Midbrain (tissue), 1 donor: ENCODE results near the gene WFS1.

Source experiments
- DNase-seq: peaks from one replicate; lab custom pipeline; 2025; lab: John Stamatoyannopoulos, UW

The WFS1 gene

GRCh38 chr4:6339818-6340445, 70.3 kb downstream of the WFS1 start:
- no peak for DNase-seq

GRCh38 chr4:6340446-6341015, 70.9 kb downstream of the WFS1 start:
- DNase-seq, result no peak

- DNase-seq, result peak; percentile 31
These were observed 72.0 kb downstream of the WFS1 start for GRCh38 chr4:6341696-6342095.

GRCh38 chr4:6342530-6343293, 73.1 kb downstream of the WFS1 start:
- DNase-seq, result no peak

- no peak for DNase-seq
These were observed 74.3 kb downstream of the WFS1 start for GRCh38 chr4:6343939-6344408.

GRCh38 chr4:6345096-6345830, 75.6 kb downstream of the WFS1 start:
- no peak for DNase-seq

- DNase-seq, result no peak
These were observed 76.2 kb downstream of the WFS1 start for GRCh38 chr4:6345866-6346265.

- no peak for DNase-seq
These were observed 76.9 kb downstream of the WFS1 start for GRCh38 chr4:6346373-6347110.

GRCh38 chr4:6347511-6348045, 77.9 kb downstream of the WFS1 start:
- no peak for DNase-seq

- no peak for DNase-seq
These were observed 78.8 kb downstream of the WFS1 start for GRCh38 chr4:6348408-6348807.

GRCh38 chr4:6349896-6350603, 80.4 kb downstream of the WFS1 start:
- no peak for DNase-seq

GRCh38 chr4:6350646-6351045, 81.0 kb downstream of the WFS1 start:
- no peak for DNase-seq

- DNase-seq, result no peak
These were observed 81.8 kb downstream of the WFS1 start for GRCh38 chr4:6351246-6352000.

GRCh38 chr4:6352031-6352692, 82.5 kb downstream of the WFS1 start:
- DNase-seq, result no peak
